Liver (tissue), 9 donors: Measurements from ENCODE around the gene TM7SF2. TPM values are rescaled to one million over a fixed set of nuclear protein-coding genes. Genes with fewer than 3 reads are reported as not detected.

Source experiments
- DNase-seq: peaks from one replicate; pipeline ENCODE4 v3.0.0-alpha.2; 2017; ENCODE audit warnings: low spot score
- H3K27ac ChIP-seq, 2 donors: one replicate each; pipeline ENCODE4 v1.7.0; 2013; ENCODE audit warnings: inconsistent platforms in 2 of 2, low read length in 2 of 2, control low read depth in 1 of 2, low read depth in 1 of 2, mild to moderate bottlenecking in 1 of 2
- H3K27me3 ChIP-seq, 4 donors: one replicate each; pipeline versions ENCODE4 v1.6.1 to v1.7.0; 2013; ENCODE audit warnings: low read length in 3 of 4, inconsistent platforms in 1 of 4, mild to moderate bottlenecking in 1 of 4, moderate library complexity in 1 of 4; ENCODE audit not compliant: control insufficient read depth in 4 of 4, insufficient read depth in 4 of 4
- H3K36me3 ChIP-seq, 4 donors: one replicate each; pipeline versions ENCODE4 v1.6.1 to v1.7.0; 2013; ENCODE audit warnings: low read length in 3 of 4, mild to moderate bottlenecking in 3 of 4, low read depth in 1 of 4, moderate library complexity in 1 of 4; ENCODE audit not compliant: control insufficient read depth in 4 of 4, insufficient read depth in 3 of 4
- H3K4me1 ChIP-seq, 4 donors: one replicate each; pipeline versions ENCODE4 v1.6.1 to v1.7.0; 2013; ENCODE audit warnings: low read length in 3 of 4, mild to moderate bottlenecking in 3 of 4, moderate library complexity in 1 of 4; ENCODE audit not compliant: control insufficient read depth in 4 of 4, insufficient read depth in 4 of 4
- H3K4me3 ChIP-seq, 3 donors: one replicate each; pipeline versions ENCODE4 v1.6.1 to v1.7.0; 2013; ENCODE audit warnings: low read length in 3 of 3, control low read depth in 1 of 3, low read depth in 1 of 3, mild to moderate bottlenecking in 1 of 3
- H3K9ac ChIP-seq, 2 donors: one replicate each; pipeline ENCODE4 v1.7.0; 2013; ENCODE audit warnings: low read length in 2 of 2, mild to moderate bottlenecking in 2 of 2, moderate library complexity in 2 of 2, control low read depth in 1 of 2, low read depth in 1 of 2
- H3K9me3 ChIP-seq, 4 donors: one replicate each; pipeline versions ENCODE4 v1.6.1 to v1.7.0; 2013; ENCODE audit warnings: low read length in 3 of 4; ENCODE audit not compliant: control insufficient read depth in 4 of 4
- ATF3 ChIP-seq: IDR thresholded peaks from 2 replicates; pipeline ENCODE4 v1.6.1; 2016; ENCODE audit warnings: antibody characterized with exemption
- CTCF ChIP-seq: fragments of 150-350 bp; IDR thresholded peaks from 2 replicates; pipeline ENCODE4 v1.5.1; 2017; ENCODE audit warnings: improper control_type of control experiment, low read depth, low read length; ENCODE audit not compliant: missing input control
- EGR1 ChIP-seq, 2 donors: IDR thresholded peaks; 2 replicates each; pipeline ENCODE4 v1.6.1; 2016 to 2018; ENCODE audit warnings: antibody characterized with exemption in 2 of 2, low read depth in 2 of 2
- FOXA1 ChIP-seq: IDR thresholded peaks from 2 replicates; pipeline ENCODE4 v1.6.1; 2016; ENCODE audit warnings: antibody characterized with exemption
- FOXA2 ChIP-seq: IDR thresholded peaks from 2 replicates; pipeline ENCODE4 v1.6.1; 2016; ENCODE audit warnings: antibody characterized with exemption
- GABPA ChIP-seq, 2 donors: IDR thresholded peaks in 1 of 2; conservative IDR thresholded peaks in 1 of 2; 2 replicates each; pipeline ENCODE4 v1.6.1; 2016; ENCODE audit warnings: antibody characterized with exemption in 2 of 2, mild to moderate bottlenecking in 1 of 2, moderate library complexity in 1 of 2
- HNF4A ChIP-seq, 2 donors: conservative IDR thresholded peaks; 2 replicates each; pipeline ENCODE4 v1.6.1; 2016; ENCODE audit warnings: antibody characterized with exemption in 2 of 2, mild to moderate bottlenecking in 2 of 2
- HNF4G ChIP-seq: IDR thresholded peaks from 2 replicates; pipeline ENCODE4 v1.6.1; 2016; ENCODE audit warnings: antibody characterized with exemption
- JUND ChIP-seq, 2 donors: IDR thresholded peaks; 2 replicates each; pipeline ENCODE4 v1.6.1; 2016; ENCODE audit warnings: antibody characterized with exemption in 2 of 2
- MAX ChIP-seq: IDR thresholded peaks from 2 replicates; pipeline ENCODE4 v1.6.1; 2016; ENCODE audit warnings: antibody characterized with exemption
- NR2F2 ChIP-seq: IDR thresholded peaks from 2 replicates; pipeline ENCODE4 v1.6.1; 2016; ENCODE audit warnings: antibody characterized with exemption
- RAD21 ChIP-seq, 2 donors: IDR thresholded peaks; 2 replicates each; pipeline ENCODE4 v1.6.1; 2016; ENCODE audit warnings: antibody characterized with exemption in 2 of 2, mild to moderate bottlenecking in 2 of 2
- REST ChIP-seq: IDR thresholded peaks from 2 replicates; pipeline ENCODE4 v1.6.1; 2016; ENCODE audit warnings: antibody characterized with exemption, mild to moderate bottlenecking
- RXRA ChIP-seq, 2 donors: IDR thresholded peaks; 2 replicates each; pipeline ENCODE4 v1.6.1; 2017 to 2018; ENCODE audit warnings: antibody characterized with exemption in 2 of 2, mild to moderate bottlenecking in 1 of 2
- SP1 ChIP-seq: IDR thresholded peaks from 2 replicates; pipeline ENCODE4 v1.6.1; 2018; ENCODE audit warnings: antibody characterized with exemption, mild to moderate bottlenecking
- TAF1 ChIP-seq: conservative IDR thresholded peaks from 2 replicates; pipeline ENCODE4 v1.6.1; 2016; ENCODE audit warnings: antibody characterized with exemption, mild to moderate bottlenecking
- YY1 ChIP-seq: IDR thresholded peaks from 2 replicates; pipeline ENCODE4 v1.6.1; 2016; ENCODE audit warnings: antibody characterized with exemption, mild to moderate bottlenecking
- ZBTB33 ChIP-seq: IDR thresholded peaks from 2 replicates; pipeline ENCODE4 v1.6.1; 2016; ENCODE audit warnings: antibody characterized with exemption
- WGBS: extraction: QIAGEN DNeasy Blood & Tissue Kit; methylation state at CpG from one replicate; pipeline ENCODE4 v1.1.7; 2013; 5-methylcytosine and 5-hydroxymethylcytosine counted together
- polyA plus RNA-seq, 2 donors: library from polyadenylated mRNA; stranded (reverse) in 1 of 2; unstranded in 1 of 2; fragments of 200-250 nt in 1 of 2; fragments of >200 nt in 1 of 2; fragmentation: Nextera tagmentation in 1 of 2; extraction: Ambion mirVana in 1 of 2; gene quantifications; one replicate each; pipeline versions ENCODE4 v1.2.1 to v1.2.3, GENCODE V29; 2013 to 2015
- total RNA-seq, 2 donors: library from RNA; depleted of rRNA; stranded (reverse); fragments of >200 nt; gene quantifications; one replicate each; pipeline ENCODE4 v1.2.3, GENCODE V29; 2014
- donor health status: healthy.
- donor health status: healthy.
- donor health status: healthy.
- donor health status: healthy.
- donor health status: healthy.

TM7SF2 gene
- total and polyA plus RNA-seq, 4 donors: 39.0 to 337 (median 89.1) TPM

GRCh38 chr11:65121447-65121864 is 9.8 kb downstream of the TM7SF2 start:
- DNase-seq: peak; percentile 62
- H3K9me3 ChIP-seq: no peaks in the 10 kb centered on the region
- WGBS: under 1% methylated on average over 22 of the region's 22 CpGs
- peak overlapping the region; percentile 85 to 93 for H3K27ac ChIP-seq
- peaks cover 9 to 38% (median 23%) of the 10 kb centered on the region in 4 donors for H3K36me3 ChIP-seq
- TF ChIP-seq EGR1 (IDR thresholded peaks at IDR 0.05; ENCODE audit: low read depth in 2 of 2): no peak
- TF ChIP-seq RXRA (IDR thresholded peaks at IDR 0.05): peak; percentile 37 to 80
- TF ChIP-seq YY1: no peak
- no peak for TF ChIP-seq GABPA (IDR thresholded peaks at IDR 0.05 in 1 of 2, conservative IDR thresholded peaks at IDR 0.05 in 1 of 2)
- no peak for TF ChIP-seq NR2F2
- peak in 1 of 2 donors; percentile 15 for TF ChIP-seq RAD21 (IDR thresholded peaks at IDR 0.05)
- H3K4me3 ChIP-seq: peak overlapping the region; percentile 68 to 99 (median 95)
- H3K4me1 ChIP-seq: peaks cover 4 to 42% (median 29%) of the 10 kb centered on the region in 4 donors
- no peaks in the 10 kb centered on the region for H3K27me3 ChIP-seq
- peak overlapping the region; percentile 90 to 96 for H3K9ac ChIP-seq

GRCh38 chr11:65121865-65122696 is 10.4 kb downstream of the TM7SF2 start, which contains the start of the genes FAU and MRPL49:
FAU (minus strand) TSS chr11:65122134; CDS start chr11:65121813, 321 bp downstream.
MRPL49 (plus strand) TSS chr11:65122321; CDS start chr11:65122347, 26 bp downstream.
- TF ChIP-seq HNF4A (conservative IDR thresholded peaks at IDR 0.05) (peak in 1 of 2 donors; percentile 25), CTCF (no peak), MAX (peak; percentile 84), REST (peak; percentile 82), ZBTB33 (peak; percentile 93), EGR1 (IDR thresholded peaks at IDR 0.05; ENCODE audit: low read depth in 2 of 2) (peak in 1 of 2 donors; percentile 36), TAF1 (peak; percentile 79), HNF4G (no peak), RAD21 (IDR thresholded peaks at IDR 0.05) (peak; percentile 54 to 68), GABPA (IDR thresholded peaks at IDR 0.05 in 1 of 2, conservative IDR thresholded peaks at IDR 0.05 in 1 of 2) (peak in 1 of 2 donors; percentile 90), NR2F2 (peak; percentile 20), JUND (IDR thresholded peaks at IDR 0.05) (peak in 1 of 2 donors; percentile 20), SP1 (peak; percentile 86), FOXA2 (peak; percentile 40), FOXA1 (peak; percentile 66), ATF3 (no peak), RXRA (IDR thresholded peaks at IDR 0.05) (peak in 1 of 2 donors; percentile 45), YY1 (peak; percentile 98)
- DNase-seq: peak; percentile 97
- H3K27me3 ChIP-seq: no peaks in the 10 kb centered on the region
- peak within 1 kb of the TSS; percentile 96 for H3K9ac ChIP-seq
- peaks cover 2 to 36% (median 24%) of the 10 kb centered on the region in 4 donors for H3K4me1 ChIP-seq
- WGBS: under 1% methylated on average over 64 of the region's 64 CpGs
- peak within 1 kb of the TSS; percentile 85 to 93 for H3K27ac ChIP-seq
- H3K36me3 ChIP-seq: peaks cover 11 to 44% (median 27%) of the 10 kb centered on the region in 4 donors
- H3K4me3 ChIP-seq: peak within 1 kb of the TSS; percentile 68 to 99 (median 95)
- H3K9me3 ChIP-seq: no peaks in the 10 kb centered on the region
